ENCODE data around the gene GDF2. TPM values are rescaled to one million over a fixed set of nuclear protein-coding genes. Genes with fewer than 3 reads are reported as not detected.

GDF2 gene
- total and polyA plus RNA-seq, 10 of the 15 experiments (the other 5 are each of a cell fraction or from before 2014, with no cell fraction given): not detected

GRCh38 chr10:47283101-47283630 lies 39.1 kb upstream of the GDF2 start:
- H3K27ac ChIP-seq (ENCODE audit: control insufficient read depth, insufficient read depth): no peak overlapping the region
- DNase-seq (ENCODE audit: low read depth, low spot score) (no peak), FAIRE-seq (no peak), ATAC-seq (no peak)
- POLR2A ChIA-PET: no interaction called here
- in situ Hi-C loops (cut with MboI): no loop called here
- 44% methylated on average over 8 of the region's 9 CpGs for WGBS (ENCODE audit: insufficient coverage, insufficient replicate concordance, low lambda C conversion rate, missing lambda C conversion rate)
- no TSS peak for BruUV-seq (replicated peaks)
- H3K4me2 ChIP-seq (ENCODE audit: control insufficient read depth, insufficient read depth): no peak overlapping the region
- H4K20me1 ChIP-seq (ENCODE audit: control insufficient read depth, insufficient read depth): no peaks in the 10 kb centered on the region
- no peaks in the 10 kb centered on the region for H3K79me2 ChIP-seq (ENCODE audit: control insufficient read depth, insufficient read depth, low read length)
- H3K4me1 ChIP-seq (ENCODE audit: control insufficient read depth, insufficient read depth, low read length): no peaks in the 10 kb centered on the region
- H2AFZ ChIP-seq (ENCODE audit: control insufficient read depth, low read depth, low read length): no peak overlapping the region
- no peaks in the 10 kb centered on the region; a peak in 1 of 4 replicates for H3K27me3 ChIP-seq (replicated peaks in 1 of 2; ENCODE audit: control insufficient read depth in 2 of 2, insufficient read depth in 2 of 2, low read length in 1 of 2)
- TF ChIP-seq PML (IDR thresholded peaks at IDR 0.05; ENCODE audit: low read length) (no peak), ZNF687 (IDR thresholded peaks at IDR 0.05) (no peak), RB1 (IDR thresholded peaks at IDR 0.05; ENCODE audit: borderline replicate concordance) (no peak), BHLHE40 (IDR thresholded peaks at IDR 0.05; ENCODE audit: borderline replicate concordance in 1 of 2, low read depth in 2 of 2, low read length in 1 of 2) (no peak), RAD21 (IDR thresholded peaks at IDR 0.05; ENCODE audit: insufficient read depth, low read depth, low read length) (no peak), TCF3 (IDR thresholded peaks at IDR 0.05; ENCODE audit: borderline replicate concordance, insufficient read depth, low read depth, low read length) (no peak), RELB (IDR thresholded peaks at IDR 0.05; ENCODE audit: low read depth) (no peak), ETV6 (conservative IDR thresholded peaks at IDR 0.05 in 1 of 2, IDR thresholded peaks at IDR 0.05 in 1 of 2; ENCODE audit: borderline replicate concordance in 1 of 2, low read depth in 1 of 2) (no peak), ZSCAN29 (IDR thresholded peaks at IDR 0.05) (no peak), IKZF1 (conservative IDR thresholded peaks at IDR 0.05) (no peak), FOXM1 (IDR thresholded peaks at IDR 0.05; ENCODE audit: low read depth, low read length) (no peak), HDAC6 (IDR thresholded peaks at IDR 0.05; ENCODE audit: unreplicated experiment) (no peak), E4F1 (IDR thresholded peaks at IDR 0.05; ENCODE audit: borderline replicate concordance, partially characterized antibody) (no peak), IRF3 (IDR thresholded peaks at IDR 0.05) (no peak), BMI1 (IDR thresholded peaks at IDR 0.05; ENCODE audit: borderline replicate concordance) (no peak)
- no peaks in the 10 kb centered on the region for H3K9me3 ChIP-seq (replicated peaks; ENCODE audit: control insufficient read depth, insufficient read depth, low read length)
- CTCF ChIA-PET: interaction anchor here (1.3 to 1.4 kb wide), 2 partner anchors 28 to 235 kb away, joined by 3 to 4 read pairs; no protein-coding TSS in a partner anchor
- SMC1A ChIA-PET (ENCODE audit: uncharacterized antibody, unreplicated experiment): no interaction called here
- intact Hi-C loops (cut with micrococcal nuclease; ENCODE audit: unreplicated experiment): no loop called here
- no peaks in the 10 kb centered on the region for H3K36me3 ChIP-seq (ENCODE audit: control insufficient read depth in 2 of 2, insufficient read depth in 2 of 2, low read length in 1 of 2)
- H3K4me3 ChIP-seq: no peak overlapping the region
- H3K9ac ChIP-seq (ENCODE audit: control insufficient read depth, insufficient read depth, low read length): no peak overlapping the region
- RAD21 ChIA-PET (ENCODE audit: unreplicated experiment): no interaction called here

Data from GM12878 (cell line).